Body of pancreas (tissue), 4 donors: ENCODE results near the gene PCSK6.

ENCODE experiments used
- POLR2A ChIP-seq, 3 donors: fragments of 450-650 bp; IDR thresholded peaks; one replicate each; pipeline ENCODE4 v1.6.1; 2016; ENCODE audit warnings: antibody characterized with exemption in 3 of 3, mild to moderate bottlenecking in 2 of 3
- TF ChIP-seq, protein P1 (sequence below), 7 experiments: fragments of 450-650 bp in 4 of 7; fragments of 200-600 bp in 3 of 7; sonication (generic) in 3 of 7; IDR thresholded peaks; one replicate each; pipeline ENCODE4 v1.5.1; 2016 to 2019; ENCODE audit warnings: antibody characterized with exemption in 7 of 7

- TF ChIP-seq, protein P1, sequence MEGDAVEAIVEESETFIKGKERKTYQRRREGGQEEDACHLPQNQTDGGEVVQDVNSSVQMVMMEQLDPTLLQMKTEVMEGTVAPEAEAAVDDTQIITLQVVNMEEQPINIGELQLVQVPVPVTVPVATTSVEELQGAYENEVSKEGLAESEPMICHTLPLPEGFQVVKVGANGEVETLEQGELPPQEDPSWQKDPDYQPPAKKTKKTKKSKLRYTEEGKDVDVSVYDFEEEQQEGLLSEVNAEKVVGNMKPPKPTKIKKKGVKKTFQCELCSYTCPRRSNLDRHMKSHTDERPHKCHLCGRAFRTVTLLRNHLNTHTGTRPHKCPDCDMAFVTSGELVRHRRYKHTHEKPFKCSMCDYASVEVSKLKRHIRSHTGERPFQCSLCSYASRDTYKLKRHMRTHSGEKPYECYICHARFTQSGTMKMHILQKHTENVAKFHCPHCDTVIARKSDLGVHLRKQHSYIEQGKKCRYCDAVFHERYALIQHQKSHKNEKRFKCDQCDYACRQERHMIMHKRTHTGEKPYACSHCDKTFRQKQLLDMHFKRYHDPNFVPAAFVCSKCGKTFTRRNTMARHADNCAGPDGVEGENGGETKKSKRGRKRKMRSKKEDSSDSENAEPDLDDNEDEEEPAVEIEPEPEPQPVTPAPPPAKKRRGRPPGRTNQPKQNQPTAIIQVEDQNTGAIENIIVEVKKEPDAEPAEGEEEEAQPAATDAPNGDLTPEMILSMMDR (IDR thresholded peaks at IDR 0.05), result no peak
- no peak for TF ChIP-seq POLR2A (IDR thresholded peaks at IDR 0.05)
These were observed 10.1 kb downstream of the PCSK6 start for GRCh38 chr15:101479342-101479845.
